Measurements from ENCODE around the gene ANKAR. TPM values are rescaled to one million over a fixed set of nuclear protein-coding genes. Genes with fewer than 3 reads are reported as not detected.

ANKAR gene
- total RNA-seq, 1 experiment from 2014 or later, result 2.0 TPM

DNA sequence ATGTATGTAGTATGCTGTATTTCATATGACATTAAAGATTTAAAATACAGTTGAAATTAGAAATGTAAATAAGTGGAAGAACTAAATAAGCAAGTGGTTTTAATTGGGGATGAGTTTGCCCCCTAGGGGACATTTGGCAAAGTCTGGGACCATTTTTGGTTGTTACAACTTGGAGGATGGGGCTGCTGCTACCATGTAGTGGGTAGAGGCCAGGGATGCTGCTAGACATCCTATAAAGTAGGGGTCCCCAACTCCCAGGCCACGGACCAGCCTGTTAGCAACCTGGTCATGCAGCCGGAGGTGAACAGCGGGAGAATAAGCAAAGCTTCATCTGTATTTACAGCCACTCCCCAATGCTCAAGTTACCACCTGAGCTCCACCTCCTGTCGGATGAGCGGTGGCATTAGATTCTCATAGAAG lies 41.1 kb upstream of the ANKAR start:
- H2AFZ ChIP-seq (ENCODE audit: low read length), result no peak overlapping the region

More for the DNA sequence above, 41.1 kb upstream of the ANKAR start:
- Mint-ChIP-seq H3K4me3 (no peak overlapping the region; a peak in 1 of 5 replicates), H3K36me3 (ENCODE audit: insufficient read depth in 1 of 3, low read depth in 3 of 3) (no peaks in the 10 kb centered on the region), H3K27me3 (ENCODE audit: low read depth) (no peaks in the 10 kb centered on the region), H3K9me3 (no peaks in the 10 kb centered on the region), H3K4me1 (peaks cover 0 to 4% of the 10 kb centered on the region in 2 experiments; a peak in 1 of 4 replicates), H3K27ac (no peak overlapping the region)
- no peaks in the 10 kb centered on the region for H3K9me3 ChIP-seq (ENCODE audit: control insufficient read depth, low read depth, low read length)
- H3K4ac ChIP-seq (ENCODE audit: low read depth, low read length), result no peak overlapping the region
- no peaks in the 10 kb centered on the region; the same call in 1 of the 2 replicates for H3K4me1 ChIP-seq (ENCODE audit: insufficient read depth, low read length)
- no peak overlapping the region for H3K18ac ChIP-seq (ENCODE audit: insufficient read length, low read depth, low read length)
- no peak overlapping the region for H2BK20ac ChIP-seq (ENCODE audit: low read depth, low read length, poor library complexity, severe bottlenecking)
- H3K79me2 ChIP-seq (ENCODE audit: insufficient read depth, low read length), result no peaks in the 10 kb centered on the region
- no peak overlapping the region for H2BK120ac ChIP-seq (ENCODE audit: low read depth, low read length, poor library complexity, severe bottlenecking)
- H3K79me1 ChIP-seq (ENCODE audit: insufficient read depth, low read depth, low read length, poor library complexity, severe bottlenecking), result no peaks in the 10 kb centered on the region
- H3T11ph ChIP-seq (ENCODE audit: low read length), result no peak overlapping the region
- H4K91ac ChIP-seq (ENCODE audit: insufficient read length, low read depth, low read length), result no peak overlapping the region
- H2BK5ac ChIP-seq (ENCODE audit: insufficient read length, low read length), result no peak overlapping the region
- no peak overlapping the region for H2AK5ac ChIP-seq (ENCODE audit: insufficient read length, low read length)
- no peak overlapping the region for H3K9ac ChIP-seq (ENCODE audit: extremely low read depth, insufficient read length, low read length)
- H3K27ac ChIP-seq (ENCODE audit: insufficient read length, low read depth, low read length), result no peak overlapping the region
- H4K5ac ChIP-seq (ENCODE audit: insufficient read length, low read depth, low read length), result no peak overlapping the region
- no peak overlapping the region for H2BK12ac ChIP-seq (ENCODE audit: insufficient read length, low read depth, low read length)
- H4K20me1 ChIP-seq (ENCODE audit: control insufficient read depth, insufficient read depth, insufficient read length), result no peaks in the 10 kb centered on the region
- no peak overlapping the region for H4K8ac ChIP-seq (replicated peaks; ENCODE audit: insufficient read length, low read depth, low read length)
- H3K56ac ChIP-seq (ENCODE audit: insufficient read length, low read depth, low read length), result no peak overlapping the region
- H3K27me3 ChIP-seq (ENCODE audit: insufficient read depth, low read length), result no peaks in the 10 kb centered on the region
- DNase-seq, result no peak
- TF ChIP-seq, protein P1, sequence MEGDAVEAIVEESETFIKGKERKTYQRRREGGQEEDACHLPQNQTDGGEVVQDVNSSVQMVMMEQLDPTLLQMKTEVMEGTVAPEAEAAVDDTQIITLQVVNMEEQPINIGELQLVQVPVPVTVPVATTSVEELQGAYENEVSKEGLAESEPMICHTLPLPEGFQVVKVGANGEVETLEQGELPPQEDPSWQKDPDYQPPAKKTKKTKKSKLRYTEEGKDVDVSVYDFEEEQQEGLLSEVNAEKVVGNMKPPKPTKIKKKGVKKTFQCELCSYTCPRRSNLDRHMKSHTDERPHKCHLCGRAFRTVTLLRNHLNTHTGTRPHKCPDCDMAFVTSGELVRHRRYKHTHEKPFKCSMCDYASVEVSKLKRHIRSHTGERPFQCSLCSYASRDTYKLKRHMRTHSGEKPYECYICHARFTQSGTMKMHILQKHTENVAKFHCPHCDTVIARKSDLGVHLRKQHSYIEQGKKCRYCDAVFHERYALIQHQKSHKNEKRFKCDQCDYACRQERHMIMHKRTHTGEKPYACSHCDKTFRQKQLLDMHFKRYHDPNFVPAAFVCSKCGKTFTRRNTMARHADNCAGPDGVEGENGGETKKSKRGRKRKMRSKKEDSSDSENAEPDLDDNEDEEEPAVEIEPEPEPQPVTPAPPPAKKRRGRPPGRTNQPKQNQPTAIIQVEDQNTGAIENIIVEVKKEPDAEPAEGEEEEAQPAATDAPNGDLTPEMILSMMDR (conservative IDR thresholded peaks at IDR 0.05), result peak; percentile 69
- H3K4me2 ChIP-seq (ENCODE audit: insufficient read depth, insufficient read length, low read length), result no peak overlapping the region
- no peak overlapping the region for H3K23ac ChIP-seq (ENCODE audit: insufficient read length, low read depth, low read length)
- no CpG with 5 or more reads among the region's 5 CpGs for WGBS (ENCODE audit: extremely low coverage, insufficient read length, low lambda C conversion rate)
- no peaks in the 10 kb centered on the region for H3K23me2 ChIP-seq (ENCODE audit: insufficient read length, low read depth, low read length, poor library complexity, severe bottlenecking)
- H3K14ac ChIP-seq (ENCODE audit: insufficient read depth, low read length), result no peak overlapping the region
- no peak overlapping the region for H2BK15ac ChIP-seq (ENCODE audit: low read depth, low read length)
